GM23338 (cell line): ENCODE data around the gene PRPF31. TPM values are rescaled to one million over a fixed set of nuclear protein-coding genes. Genes with fewer than 3 reads are reported as not detected.

Experiments
- ATAC-seq: fragments of 200-7000 bp; cut with Tn5 transposase; 3 replicates; pipeline ENCODE4 v1.9.1; 2020
- DNase-seq: peaks from one replicate; pipeline ENCODE4 v3.0.0-alpha.2; 2015; ENCODE audit warnings: low spot score
- H2AFZ ChIP-seq: fragments of 200-600 bp; sonication (generic); 2 replicates; pipeline ENCODE4 v1.8.0; 2016; ENCODE audit warnings: antibody characterized with exemption, mild to moderate bottlenecking, moderate library complexity
- H3F3A ChIP-seq: fragments of 200-600 bp; sonication (generic); replicated peaks from 2 replicates; pipeline ENCODE4 v1.8.0; 2017; ENCODE audit warnings: antibody characterized with exemption, mixed run types, low read depth
- H3K27ac ChIP-seq: fragments of 200-600 bp; sonication (generic); 2 replicates; pipeline ENCODE4 v1.6.1; 2016; ENCODE audit warnings: low read depth
- H3K27me3 ChIP-seq: fragments of 200-600 bp; sonication (generic); 2 replicates; pipeline ENCODE4 v1.8.0; 2016; ENCODE audit warnings: mild to moderate bottlenecking, mixed run types, moderate library complexity; ENCODE audit not compliant: insufficient read depth
- H3K36me3 ChIP-seq: fragments of 200-600 bp; sonication (generic); 2 replicates; pipeline ENCODE4 v1.8.0; 2016; ENCODE audit warnings: mild to moderate bottlenecking; ENCODE audit not compliant: insufficient read depth
- H3K4me1 ChIP-seq: fragments of 200-600 bp; sonication (generic); 2 replicates; pipeline ENCODE4 v1.8.0; 2016; ENCODE audit warnings: mild to moderate bottlenecking, moderate library complexity; ENCODE audit not compliant: insufficient read depth
- H3K4me2 ChIP-seq: fragments of 200-600 bp; sonication (generic); 2 replicates; pipeline ENCODE4 v1.7.1; 2017; ENCODE audit warnings: mixed run types
- H3K4me3 ChIP-seq: fragments of 200-600 bp; sonication (generic); 2 replicates; pipeline ENCODE4 v1.6.1; 2016; ENCODE audit warnings: mixed run types
- H3K79me2 ChIP-seq: fragments of 200-600 bp; sonication (generic); replicated peaks from 2 replicates; pipeline ENCODE4 v1.8.0; 2017; ENCODE audit warnings: mild to moderate bottlenecking; ENCODE audit not compliant: insufficient read depth
- H3K9me2 ChIP-seq: fragments of 200-600 bp; sonication (generic); 2 replicates; pipeline ENCODE4 v1.8.0; 2017; ENCODE audit not compliant: insufficient read depth
- H4K20me1 ChIP-seq: fragments of 200-600 bp; sonication (generic); replicated peaks from 2 replicates; pipeline ENCODE4 v1.8.0; 2017; ENCODE audit warnings: mild to moderate bottlenecking; ENCODE audit not compliant: insufficient read depth
- H3K27ac Mint-ChIP-seq: 2 replicates; pipeline ENCODE4 v1.8.0; 2020; ENCODE audit warnings: inconsistent platforms, mild to moderate bottlenecking, moderate library complexity, mixed read lengths
- H3K27me3 Mint-ChIP-seq: 3 replicates; pipeline ENCODE4 v1.8.0; 2022; ENCODE audit warnings: low read depth, mild to moderate bottlenecking, moderate library complexity, mixed read lengths, inconsistent platforms; ENCODE audit not compliant: insufficient read depth, poor library complexity
- H3K36me3 Mint-ChIP-seq: 3 replicates; pipeline ENCODE4 v1.8.0; 2021; ENCODE audit warnings: low read depth, mild to moderate bottlenecking, inconsistent platforms, moderate library complexity, mixed read lengths
- H3K4me1 Mint-ChIP-seq: 3 replicates; pipeline ENCODE4 v1.8.0; 2020; ENCODE audit warnings: mild to moderate bottlenecking, inconsistent platforms, mixed read lengths
- H3K4me3 Mint-ChIP-seq: 3 replicates; pipeline ENCODE4 v1.8.0; 2021; ENCODE audit warnings: moderate library complexity, mild to moderate bottlenecking, inconsistent platforms, mixed read lengths
- H3K9me3 Mint-ChIP-seq: 3 replicates; pipeline ENCODE4 v1.8.0; 2020; ENCODE audit warnings: moderate library complexity, mild to moderate bottlenecking, inconsistent platforms, mixed read lengths
- CREB1 ChIP-seq: fragments of 250-450 bp; sonication (Bioruptor Pico); IDR thresholded peaks from 2 replicates; pipeline ENCODE4 v1.5.0; 2020; ENCODE audit warnings: low read depth, mild to moderate bottlenecking, moderate library complexity
- ETS1 ChIP-seq: IDR thresholded peaks from 2 replicates; pipeline ENCODE4 v1.6.1; 2016; ENCODE audit warnings: antibody characterized with exemption
- EZH2 ChIP-seq: fragments of 200-600 bp; sonication (generic); IDR thresholded peaks from one replicate; pipeline ENCODE4 v1.8.0; 2017; ENCODE audit warnings: antibody characterized with exemption, mild to moderate bottlenecking, low read depth; ENCODE audit not compliant: unreplicated experiment
- JUNB ChIP-seq: IDR thresholded peaks from one replicate; pipeline ENCODE4 v1.6.1; 2016; ENCODE audit warnings: antibody characterized with exemption; ENCODE audit not compliant: unreplicated experiment
- NANOG ChIP-seq: IDR thresholded peaks from 2 replicates; pipeline ENCODE4 v1.6.1; 2016; ENCODE audit warnings: antibody characterized with exemption, borderline replicate concordance
- POLR2AphosphoS5 ChIP-seq: IDR thresholded peaks from 2 replicates; pipeline ENCODE4 v1.6.1; 2016; ENCODE audit warnings: antibody characterized with exemption, low read depth
- STAT1 ChIP-seq: IDR thresholded peaks from one replicate; pipeline ENCODE4 v1.6.1; 2016; ENCODE audit warnings: antibody characterized with exemption; ENCODE audit not compliant: unreplicated experiment
- ZNF114 ChIP-seq: fragments of 250-450 bp; sonication (Bioruptor Pico); IDR thresholded peaks from 2 replicates; pipeline ENCODE4 v1.5.0; 2020; ENCODE audit warnings: mild to moderate bottlenecking, moderate library complexity
- polyA plus RNA-seq: library from polyadenylated mRNA; unstranded; fragments of >200 nt; fragmentation: Nextera tagmentation; extraction: Ambion mirVana; gene quantifications from 2 replicates; pipeline ENCODE4 v1.2.1, GENCODE V29; 2016
- total RNA-seq: library from RNA; depleted of rRNA; stranded (reverse); fragments of >200 nt; shearing (Covaris generic); gene quantifications from 2 replicates; pipeline ENCODE4 v1.2.3, GENCODE V29; 2014
- TF ChIP-seq, protein P1 (sequence below), 2 experiments: fragments of 200-600 bp in 1 of 2; sonication (generic) in 1 of 2; conservative IDR thresholded peaks; 2 replicates each; pipeline versions ENCODE4 v1.5.1 to v1.6.1; 2016 to 2017; ENCODE audit warnings: antibody characterized with exemption in 2 of 2, low read depth in 2 of 2, mild to moderate bottlenecking in 2 of 2, moderate library complexity in 1 of 2
- TF ChIP-seq, protein P2 (sequence below): IDR thresholded peaks from one replicate; pipeline ENCODE4 v1.6.1; 2018; ENCODE audit warnings: antibody characterized with exemption; ENCODE audit not compliant: unreplicated experiment

Gene PRPF31
- total and polyA plus RNA-seq, 2 experiments from 2014 or later: 83.3 to 94.2 TPM

DNA sequence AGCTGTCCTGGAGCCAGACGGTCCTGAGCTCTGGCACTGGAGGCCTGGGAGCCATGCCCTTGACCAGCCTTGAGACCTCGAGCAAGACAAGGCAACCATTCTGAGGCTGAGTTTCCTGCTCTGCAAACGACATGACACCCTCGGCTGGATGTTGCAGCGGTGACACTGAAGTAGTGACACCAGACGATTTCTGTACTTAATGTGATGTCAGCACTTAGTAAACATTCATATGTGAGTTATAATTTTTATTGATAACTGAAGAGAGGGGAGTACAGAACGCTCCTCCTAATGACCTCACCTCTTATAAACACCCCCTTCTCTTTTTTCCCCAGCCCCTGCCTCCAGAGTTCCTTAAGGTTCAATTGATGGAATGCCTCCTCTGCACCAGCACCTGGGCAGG lies 7.1 kb upstream of the PRPF31 start (continued):
- TF ChIP-seq ETS1 (no peak), ZNF114 (CRISPR knock-in tag) (no peak), STAT1 (no peak), JUNB (no peak), EZH2 (no peak), CREB1 (no peak)
- TF ChIP-seq, protein P1, sequence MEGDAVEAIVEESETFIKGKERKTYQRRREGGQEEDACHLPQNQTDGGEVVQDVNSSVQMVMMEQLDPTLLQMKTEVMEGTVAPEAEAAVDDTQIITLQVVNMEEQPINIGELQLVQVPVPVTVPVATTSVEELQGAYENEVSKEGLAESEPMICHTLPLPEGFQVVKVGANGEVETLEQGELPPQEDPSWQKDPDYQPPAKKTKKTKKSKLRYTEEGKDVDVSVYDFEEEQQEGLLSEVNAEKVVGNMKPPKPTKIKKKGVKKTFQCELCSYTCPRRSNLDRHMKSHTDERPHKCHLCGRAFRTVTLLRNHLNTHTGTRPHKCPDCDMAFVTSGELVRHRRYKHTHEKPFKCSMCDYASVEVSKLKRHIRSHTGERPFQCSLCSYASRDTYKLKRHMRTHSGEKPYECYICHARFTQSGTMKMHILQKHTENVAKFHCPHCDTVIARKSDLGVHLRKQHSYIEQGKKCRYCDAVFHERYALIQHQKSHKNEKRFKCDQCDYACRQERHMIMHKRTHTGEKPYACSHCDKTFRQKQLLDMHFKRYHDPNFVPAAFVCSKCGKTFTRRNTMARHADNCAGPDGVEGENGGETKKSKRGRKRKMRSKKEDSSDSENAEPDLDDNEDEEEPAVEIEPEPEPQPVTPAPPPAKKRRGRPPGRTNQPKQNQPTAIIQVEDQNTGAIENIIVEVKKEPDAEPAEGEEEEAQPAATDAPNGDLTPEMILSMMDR (conservative IDR thresholded peaks at IDR 0.05; ENCODE audit: low read depth in 2 of 2): no peak
- TF ChIP-seq, protein P2, sequence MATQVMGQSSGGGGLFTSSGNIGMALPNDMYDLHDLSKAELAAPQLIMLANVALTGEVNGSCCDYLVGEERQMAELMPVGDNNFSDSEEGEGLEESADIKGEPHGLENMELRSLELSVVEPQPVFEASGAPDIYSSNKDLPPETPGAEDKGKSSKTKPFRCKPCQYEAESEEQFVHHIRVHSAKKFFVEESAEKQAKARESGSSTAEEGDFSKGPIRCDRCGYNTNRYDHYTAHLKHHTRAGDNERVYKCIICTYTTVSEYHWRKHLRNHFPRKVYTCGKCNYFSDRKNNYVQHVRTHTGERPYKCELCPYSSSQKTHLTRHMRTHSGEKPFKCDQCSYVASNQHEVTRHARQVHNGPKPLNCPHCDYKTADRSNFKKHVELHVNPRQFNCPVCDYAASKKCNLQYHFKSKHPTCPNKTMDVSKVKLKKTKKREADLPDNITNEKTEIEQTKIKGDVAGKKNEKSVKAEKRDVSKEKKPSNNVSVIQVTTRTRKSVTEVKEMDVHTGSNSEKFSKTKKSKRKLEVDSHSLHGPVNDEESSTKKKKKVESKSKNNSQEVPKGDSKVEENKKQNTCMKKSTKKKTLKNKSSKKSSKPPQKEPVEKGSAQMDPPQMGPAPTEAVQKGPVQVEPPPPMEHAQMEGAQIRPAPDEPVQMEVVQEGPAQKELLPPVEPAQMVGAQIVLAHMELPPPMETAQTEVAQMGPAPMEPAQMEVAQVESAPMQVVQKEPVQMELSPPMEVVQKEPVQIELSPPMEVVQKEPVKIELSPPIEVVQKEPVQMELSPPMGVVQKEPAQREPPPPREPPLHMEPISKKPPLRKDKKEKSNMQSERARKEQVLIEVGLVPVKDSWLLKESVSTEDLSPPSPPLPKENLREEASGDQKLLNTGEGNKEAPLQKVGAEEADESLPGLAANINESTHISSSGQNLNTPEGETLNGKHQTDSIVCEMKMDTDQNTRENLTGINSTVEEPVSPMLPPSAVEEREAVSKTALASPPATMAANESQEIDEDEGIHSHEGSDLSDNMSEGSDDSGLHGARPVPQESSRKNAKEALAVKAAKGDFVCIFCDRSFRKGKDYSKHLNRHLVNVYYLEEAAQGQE: no peak

GRCh38 chr19:54109651-54110050 lies 5.9 kb upstream of the PRPF31 start:
- Mint-ChIP-seq H3K9me3 (peaks cover 4% of the 10 kb centered on the region; the same call in 2 of the 3 replicates), H3K36me3 (peaks cover 69% of the 10 kb centered on the region), H3K27me3 (peaks cover 12% of the 10 kb centered on the region), H3K4me3 (no peak overlapping the region), H3K27ac (no peak overlapping the region), H3K4me1 (peaks cover 9% of the 10 kb centered on the region)
- Histone ChIP-seq H3K4me3 (no peak overlapping the region), H2AFZ (no peak overlapping the region), H3K79me2 (peaks cover 5% of the 10 kb centered on the region), H3K4me2 (no peak overlapping the region), H3K9me2 (no peaks in the 10 kb centered on the region), H3F3A (peaks cover 6% of the 10 kb centered on the region; the same call in 1 of the 2 replicates), H3K27me3 (no peaks in the 10 kb centered on the region), H4K20me1 (peaks cover 22% of the 10 kb centered on the region), H3K36me3 (peaks cover 12% of the 10 kb centered on the region), H3K4me1 (peaks cover 5% of the 10 kb centered on the region; the same call in 1 of the 2 replicates), H3K27ac (no peak overlapping the region)
- ATAC-seq (peak; percentile 19; the same call in 2 of the 3 replicates), DNase-seq (no peak)
- TF ChIP-seq NANOG: no peak
- TF ChIP-seq JUNB: no peak
- TF ChIP-seq EZH2: no peak
- TF ChIP-seq ZNF114 (CRISPR knock-in tag): no peak
- no peak for TF ChIP-seq STAT1
- no peak for TF ChIP-seq CREB1
- no peak for TF ChIP-seq POLR2AphosphoS5
- TF ChIP-seq, protein P2: no peak
